NAMALWA (cell line): ENCODE measurements around the gene OPA3.
A peak's percentile ranks its signal among the peaks of the same experiment; 100 is the strongest.

Experiments
- DNase-seq: peaks from one replicate; pipeline ENCODE4 v3.0.0-alpha.2; 2015; ENCODE audit warnings: low spot score

The OPA3 gene

GRCh38 chr19:45503909-45504308, 80.7 kb downstream of the OPA3 start:
- DNase-seq, result no peak

DNA sequence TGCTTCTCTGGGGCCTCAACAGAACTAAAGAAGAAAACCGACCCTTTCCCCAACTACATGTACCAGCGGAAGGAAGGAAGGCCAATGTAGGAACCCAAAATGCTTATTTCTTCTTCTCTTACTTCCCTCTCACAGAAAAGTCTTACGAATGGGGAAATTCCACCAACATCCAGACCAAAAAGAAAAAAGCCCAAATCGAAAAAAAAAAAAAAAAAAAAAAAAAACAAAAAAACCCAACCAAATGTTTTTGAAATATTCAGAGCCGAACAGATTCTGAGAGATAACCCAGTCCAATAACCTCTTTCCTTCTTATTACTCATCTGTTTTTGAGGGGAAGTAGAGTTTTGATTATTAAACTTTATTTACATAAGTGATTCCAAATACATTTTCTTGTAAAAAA, 82.5 kb downstream of the OPA3 start:
- DNase-seq, result no peak

DNA sequence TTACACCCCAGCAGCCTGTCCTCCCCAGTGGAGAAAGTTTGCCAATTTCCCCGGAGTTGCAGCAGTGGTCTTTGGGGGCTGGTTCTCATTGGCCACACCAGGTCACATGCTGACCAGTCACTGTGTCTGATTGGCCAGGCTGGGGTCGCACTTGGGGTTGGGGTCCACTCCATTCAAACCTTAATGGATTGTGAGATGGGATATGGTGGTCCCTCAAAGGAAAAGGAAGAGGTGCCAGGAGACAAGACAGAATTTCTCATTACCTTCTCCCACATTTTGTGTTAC, 82.9 kb downstream of the OPA3 start:
- no peak for DNase-seq

- no peak for DNase-seq
Measured at GRCh38 chr19:45500918-45501729, 83.5 kb downstream of the OPA3 start.

- peak; percentile 90 for DNase-seq
Measured at GRCh38 chr19:45499196-45500180, 85.1 kb downstream of the OPA3 start.

- no peak for DNase-seq
Measured at GRCh38 chr19:45498411-45499195, 86.0 kb downstream of the OPA3 start, which contains the start of gene PPM1N. TSS of gene PPM1N (plus strand) at chr19:45498443. CDS start at chr19:45498473, 30 bp downstream.

- DNase-seq, result no peak
Measured at GRCh38 chr19:45497791-45498190, 86.8 kb downstream of the OPA3 start.

DNA sequence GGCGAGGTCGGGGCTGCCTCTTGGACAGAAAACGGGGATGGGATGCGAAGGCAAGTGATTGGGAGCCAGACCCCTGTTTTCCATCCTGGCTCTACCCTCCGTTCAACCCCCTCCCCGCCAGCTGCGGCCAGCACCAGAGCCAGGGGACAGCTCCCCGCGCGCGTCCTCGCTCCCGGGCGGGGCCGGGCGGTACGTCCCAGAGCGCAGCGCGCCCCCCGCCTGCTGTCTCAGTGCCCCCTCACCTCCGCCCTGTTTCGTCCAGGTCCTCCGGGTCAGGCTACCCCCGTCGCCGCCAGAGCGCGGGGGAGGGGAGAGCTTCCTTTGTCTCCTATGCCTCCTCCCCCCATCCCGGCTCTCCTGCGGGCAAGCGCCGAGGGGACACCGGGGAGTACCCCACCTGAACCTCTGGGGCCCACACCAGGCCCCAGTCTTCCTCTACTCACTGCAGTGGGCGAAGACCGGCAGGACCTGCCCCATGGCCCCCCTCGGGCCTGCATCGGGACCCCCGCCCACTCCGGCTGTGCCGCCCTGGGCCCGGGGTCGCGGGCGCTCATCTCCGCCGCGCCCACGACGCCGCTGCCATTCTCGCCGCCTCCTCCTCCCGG, 88.2 kb downstream of the OPA3 start:
- DNase-seq, result no peak

DNA sequence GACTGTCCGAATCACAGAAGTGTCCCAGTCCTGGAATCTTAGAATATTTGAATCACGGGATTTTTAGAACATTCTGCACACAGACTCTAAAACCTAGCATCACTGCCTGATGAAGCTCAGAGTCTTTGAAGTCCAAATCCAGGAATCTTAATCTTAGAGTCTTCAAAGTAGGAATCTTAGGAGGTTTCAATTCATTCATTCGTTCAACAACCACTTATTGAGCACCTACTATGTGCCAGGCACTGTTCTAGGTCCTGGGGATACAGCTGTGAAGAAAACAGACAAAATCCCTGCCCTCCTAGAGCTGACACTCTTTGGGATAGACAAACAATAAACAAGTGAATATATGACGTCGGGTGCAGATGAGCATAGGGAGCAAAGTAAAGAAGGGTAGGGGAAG, 89.4 kb downstream of the OPA3 start:
- no peak for DNase-seq

DNA sequence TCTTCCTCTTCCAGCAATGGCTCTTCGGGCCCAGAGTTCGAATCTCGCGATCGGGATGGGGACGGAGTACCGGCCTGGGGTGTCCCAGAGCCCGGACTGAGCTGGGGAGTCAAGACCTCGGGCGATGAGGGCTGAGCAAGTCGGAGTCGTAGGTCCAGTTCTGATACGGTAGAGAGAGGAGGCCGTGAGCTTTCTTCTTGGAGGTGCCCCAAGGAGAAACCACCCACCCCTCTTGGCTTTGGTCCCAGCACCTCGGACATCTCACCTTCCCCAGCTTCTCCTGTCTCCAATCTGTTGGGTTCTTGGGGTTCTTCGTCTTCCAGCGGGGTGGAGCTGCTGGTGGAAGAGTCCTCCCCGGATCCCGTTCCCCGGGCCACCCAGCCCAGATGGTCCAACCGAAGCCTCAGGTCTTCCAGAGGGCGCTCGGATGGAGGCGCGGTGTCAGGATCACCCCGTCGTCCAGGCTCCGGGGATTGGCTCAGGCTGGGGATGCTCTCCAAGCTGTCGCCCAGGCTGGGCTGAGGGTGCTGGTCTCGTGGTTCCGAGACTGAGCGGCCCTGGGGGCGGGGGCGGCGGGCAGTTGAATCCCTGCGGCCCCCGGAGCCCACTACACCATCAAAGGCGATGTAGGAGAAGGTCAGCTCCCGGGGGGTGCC, 90.2 kb downstream of the OPA3 start:
- DNase-seq, result no peak

DNA sequence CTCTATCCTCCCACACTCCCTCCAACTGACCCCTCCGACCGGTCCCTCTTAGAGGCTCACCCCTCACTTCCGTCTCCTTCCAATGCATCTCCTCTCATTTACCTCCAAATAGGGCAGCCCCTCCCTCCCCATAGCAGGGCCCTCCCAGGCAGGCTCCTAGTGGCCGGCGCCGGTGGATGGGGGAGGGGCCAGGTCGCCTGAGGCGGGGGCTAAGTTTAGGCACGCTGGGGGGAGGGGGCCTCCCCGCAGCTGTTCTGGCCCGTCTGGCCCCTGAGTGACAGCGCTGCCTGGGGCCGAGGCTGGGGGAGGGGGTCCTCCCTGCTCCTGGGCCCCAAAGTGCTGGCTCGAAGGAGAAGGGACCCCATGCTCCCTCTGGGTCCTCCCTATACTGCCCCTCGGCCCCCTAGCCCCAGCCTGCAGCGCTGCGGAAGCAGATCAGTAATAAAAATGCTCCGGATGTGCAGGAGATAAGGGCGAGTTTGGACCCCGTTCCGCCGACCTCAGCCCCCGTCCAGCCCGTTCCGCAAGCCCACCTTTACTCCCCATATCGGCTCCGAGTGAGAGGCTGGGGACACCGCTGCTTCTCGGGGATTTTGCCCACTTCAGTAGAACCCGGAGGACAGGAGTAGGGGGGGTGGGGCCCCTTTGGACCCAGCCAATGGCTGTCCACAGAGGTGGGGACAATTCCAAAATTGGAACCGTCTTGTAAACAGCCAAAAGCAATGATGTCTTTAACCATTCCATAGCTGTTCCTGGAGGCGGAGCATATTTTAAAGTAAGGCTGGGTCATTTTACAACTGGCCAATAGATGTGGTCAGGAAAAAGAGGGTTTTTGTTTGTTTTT, 91.8 kb downstream of the OPA3 start:
- DNase-seq, result peak; percentile 70

- DNase-seq, result no peak
Measured at GRCh38 chr19:45492137-45492626, 92.4 kb downstream of the OPA3 start.

- DNase-seq, result no peak
Measured at GRCh38 chr19:45489216-45489855, 95.3 kb downstream of the OPA3 start.

DNA sequence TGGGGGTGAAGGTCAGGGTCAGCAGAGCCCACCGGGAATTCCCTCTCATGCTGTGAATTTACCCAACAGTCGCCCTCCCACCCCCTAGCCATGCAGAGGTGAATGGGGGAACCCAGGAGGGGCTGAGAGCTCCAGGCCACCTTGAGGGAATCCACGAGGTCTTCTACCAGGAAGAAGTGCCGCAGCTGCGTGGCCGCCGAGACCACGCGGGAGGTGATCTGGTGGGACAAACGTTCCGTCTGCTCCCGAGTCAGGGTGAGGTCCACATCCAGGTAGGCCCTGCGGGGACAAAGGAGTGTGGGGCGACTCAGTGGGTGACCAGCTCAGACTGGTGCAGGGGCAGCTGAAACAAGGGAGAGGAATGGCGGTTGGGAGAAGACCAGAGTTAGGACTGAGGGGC, 95.9 kb downstream of the OPA3 start:
- no peak for DNase-seq

GRCh38 chr19:45485305-45486077, 99.1 kb downstream of the OPA3 start:
- peak; percentile 98 for DNase-seq

DNA sequence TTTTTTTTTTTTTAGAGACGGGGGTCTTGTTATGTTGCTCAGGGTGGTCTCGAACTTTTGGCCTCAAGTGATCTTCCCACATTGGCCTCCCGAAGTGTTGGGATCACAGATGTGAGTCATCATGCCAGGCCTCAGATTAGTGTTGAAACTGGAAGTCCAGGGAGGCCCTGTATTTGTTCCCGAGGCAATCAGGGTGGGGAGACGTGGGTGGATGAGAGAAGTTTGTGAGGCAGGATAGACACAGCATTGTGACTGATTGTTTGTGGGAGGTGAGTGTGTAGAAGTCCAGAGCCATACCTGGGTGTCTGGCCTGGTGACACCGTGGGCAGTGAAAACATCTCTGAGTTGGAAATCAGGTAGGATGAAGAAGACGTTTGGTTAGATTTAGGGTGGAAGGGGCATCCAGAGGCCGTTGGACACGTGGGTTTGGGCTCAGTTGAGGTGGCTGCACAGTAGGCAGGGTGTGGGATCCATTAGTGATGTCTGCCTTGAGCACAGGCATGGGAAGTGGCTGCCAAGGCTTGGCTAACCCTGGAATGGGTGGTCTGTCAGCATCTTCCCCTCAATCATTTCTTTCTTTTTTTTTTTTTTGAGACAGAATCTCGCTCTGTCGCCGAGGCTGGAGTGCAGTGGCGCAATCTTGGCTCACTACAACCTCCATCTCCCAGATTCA, 100.2 kb downstream of the OPA3 start:
- DNase-seq, result no peak

DNA sequence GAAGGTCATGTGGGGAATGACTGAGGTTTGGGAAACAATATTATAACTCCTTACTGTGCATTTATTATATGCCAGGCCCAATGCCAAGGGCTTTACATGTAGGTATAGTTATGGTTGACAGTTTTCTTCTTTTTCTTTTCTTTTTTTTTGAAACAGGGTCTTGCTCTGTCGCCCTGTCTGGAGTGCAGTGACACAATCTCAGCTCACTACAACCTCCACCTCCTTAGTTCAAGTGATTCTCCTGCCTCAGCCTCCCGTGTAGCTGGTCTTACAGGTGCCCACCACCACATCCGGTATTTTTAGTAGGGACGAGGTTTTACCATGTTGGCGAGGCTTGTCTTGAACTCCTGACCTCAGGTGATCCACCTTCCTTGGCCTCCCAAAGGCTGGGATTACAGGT, 101.6 kb downstream of the OPA3 start:
- no peak for DNase-seq
